Measurements from ENCODE around the gene BEND7. TPM values are rescaled to one million over a fixed set of nuclear protein-coding genes. Genes with fewer than 3 reads are reported as not detected.
A peak's percentile ranks its signal among the peaks of the same experiment; 100 is the strongest.

The BEND7 gene
- total and polyA plus RNA-seq, 2 donors from 2014 or later: 16.7 to 37.9 TPM

GRCh38 chr10:13567030-13567429 lies 38.2 kb upstream of the BEND7 start:
- Histone ChIP-seq H3K9me3 (ENCODE audit: control insufficient read depth in 2 of 3, insufficient read depth in 1 of 3, low read length in 3 of 3) (no peaks in the 10 kb centered on the region), H3K27ac (ENCODE audit: low read depth in 2 of 2, low read length in 2 of 2) (no peak overlapping the region), H3K9ac (ENCODE audit: low read length in 3 of 3) (no peak overlapping the region), H3K36me3 (ENCODE audit: control insufficient read depth in 2 of 3, insufficient read depth in 3 of 3, low read length in 3 of 3) (no peaks in the 10 kb centered on the region), H3K4me3 (ENCODE audit: low read length in 3 of 3) (no peak overlapping the region), H3K27me3 (ENCODE audit: control insufficient read depth, insufficient read depth, low read length) (no peaks in the 10 kb centered on the region), H3K4me1 (ENCODE audit: control insufficient read depth in 2 of 3, insufficient read depth in 2 of 3, low read depth in 1 of 3, low read length in 3 of 3) (peaks cover 0 to 5% (median 0%) of the 10 kb centered on the region in 3 donors)
- TF ChIP-seq, protein P1, sequence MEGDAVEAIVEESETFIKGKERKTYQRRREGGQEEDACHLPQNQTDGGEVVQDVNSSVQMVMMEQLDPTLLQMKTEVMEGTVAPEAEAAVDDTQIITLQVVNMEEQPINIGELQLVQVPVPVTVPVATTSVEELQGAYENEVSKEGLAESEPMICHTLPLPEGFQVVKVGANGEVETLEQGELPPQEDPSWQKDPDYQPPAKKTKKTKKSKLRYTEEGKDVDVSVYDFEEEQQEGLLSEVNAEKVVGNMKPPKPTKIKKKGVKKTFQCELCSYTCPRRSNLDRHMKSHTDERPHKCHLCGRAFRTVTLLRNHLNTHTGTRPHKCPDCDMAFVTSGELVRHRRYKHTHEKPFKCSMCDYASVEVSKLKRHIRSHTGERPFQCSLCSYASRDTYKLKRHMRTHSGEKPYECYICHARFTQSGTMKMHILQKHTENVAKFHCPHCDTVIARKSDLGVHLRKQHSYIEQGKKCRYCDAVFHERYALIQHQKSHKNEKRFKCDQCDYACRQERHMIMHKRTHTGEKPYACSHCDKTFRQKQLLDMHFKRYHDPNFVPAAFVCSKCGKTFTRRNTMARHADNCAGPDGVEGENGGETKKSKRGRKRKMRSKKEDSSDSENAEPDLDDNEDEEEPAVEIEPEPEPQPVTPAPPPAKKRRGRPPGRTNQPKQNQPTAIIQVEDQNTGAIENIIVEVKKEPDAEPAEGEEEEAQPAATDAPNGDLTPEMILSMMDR (IDR thresholded peaks at IDR 0.05; ENCODE audit: borderline replicate concordance, extremely low read depth, insufficient read depth): no peak
- no peak for FAIRE-seq
- intact Hi-C loops (cut with DNase I): no loop called here
- no peak for DNase-seq

GRCh38 chr10:13564576-13564975 lies 35.8 kb upstream of the BEND7 start:
- intact Hi-C loops (cut with DNase I): no loop called here
- Histone ChIP-seq H3K36me3 (ENCODE audit: control insufficient read depth in 2 of 3, insufficient read depth in 3 of 3, low read length in 3 of 3) (no peaks in the 10 kb centered on the region), H3K9ac (ENCODE audit: low read length in 3 of 3) (no peak overlapping the region), H3K9me3 (ENCODE audit: control insufficient read depth in 2 of 3, insufficient read depth in 1 of 3, low read length in 3 of 3) (no peaks in the 10 kb centered on the region), H3K27me3 (ENCODE audit: control insufficient read depth, insufficient read depth, low read length) (no peaks in the 10 kb centered on the region), H3K27ac (ENCODE audit: low read depth in 2 of 2, low read length in 2 of 2) (peak overlapping the region in 1 of 2 donors; percentile 60), H3K4me1 (ENCODE audit: control insufficient read depth in 2 of 3, insufficient read depth in 2 of 3, low read depth in 1 of 3, low read length in 3 of 3) (peaks cover 0 to 5% (median 0%) of the 10 kb centered on the region in 3 donors), H3K4me3 (ENCODE audit: low read length in 3 of 3) (no peak overlapping the region)
- TF ChIP-seq, protein P1 (IDR thresholded peaks at IDR 0.05; ENCODE audit: borderline replicate concordance, extremely low read depth, insufficient read depth): no peak
- FAIRE-seq: no peak
- DNase-seq: no peak

DNA sequence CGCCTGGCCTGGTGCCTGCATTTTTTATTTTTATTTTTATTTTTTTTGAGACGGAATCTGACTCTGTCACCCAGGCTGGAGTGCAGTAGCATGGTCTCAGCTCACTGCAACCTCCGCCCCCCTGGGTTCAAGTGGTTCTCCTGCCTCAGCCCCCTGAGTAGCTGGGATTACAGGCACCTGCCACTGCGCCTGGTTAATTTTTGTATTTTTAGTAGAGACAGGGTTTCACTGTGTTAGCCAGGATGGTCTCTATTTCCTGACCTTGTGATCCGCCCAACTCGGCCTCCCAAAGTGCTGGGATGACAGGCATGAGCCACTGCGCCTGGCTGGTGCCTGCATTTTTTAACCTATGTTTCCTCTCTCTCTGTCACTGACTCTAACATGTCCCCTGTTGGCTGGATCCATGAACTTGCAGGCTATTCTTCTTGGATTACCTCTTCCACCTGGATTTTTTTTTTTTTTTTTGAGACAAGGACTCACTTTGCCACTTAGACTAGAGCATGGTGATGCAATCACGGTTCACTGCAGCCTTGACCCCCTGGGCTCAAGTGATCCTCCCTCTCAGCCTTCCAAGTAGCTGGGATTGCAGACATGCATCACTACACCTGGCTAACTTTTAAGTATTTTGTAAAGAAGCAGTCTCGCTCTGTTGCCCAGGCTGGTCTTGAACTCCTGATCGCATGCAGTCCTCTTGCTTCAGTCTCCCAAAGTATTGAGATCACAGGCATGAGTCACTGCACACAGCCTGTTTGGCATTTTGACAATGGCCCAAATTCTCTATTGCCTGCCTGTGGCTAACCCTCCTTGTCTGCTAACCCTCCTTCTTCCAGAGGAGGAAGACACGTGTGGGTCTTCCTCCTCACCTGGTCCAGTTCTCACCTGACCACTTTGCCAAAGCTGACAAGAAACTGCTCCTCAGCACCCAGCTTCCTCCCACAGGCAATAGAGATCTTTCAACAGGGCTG lies 34.9 kb upstream of the BEND7 start:
- FAIRE-seq: no peak
- no peaks in the 10 kb centered on the region for H3K36me3 ChIP-seq (ENCODE audit: control insufficient read depth in 2 of 3, insufficient read depth in 3 of 3, low read length in 3 of 3)

More for the DNA sequence above, 34.9 kb upstream of the BEND7 start:
- H3K27ac ChIP-seq (ENCODE audit: low read depth in 2 of 2, low read length in 2 of 2): peak overlapping the region in 1 of 2 donors; percentile 60
- H3K27me3 ChIP-seq (ENCODE audit: control insufficient read depth, insufficient read depth, low read length): no peaks in the 10 kb centered on the region
- H3K4me1 ChIP-seq (ENCODE audit: control insufficient read depth in 2 of 3, insufficient read depth in 2 of 3, low read depth in 1 of 3, low read length in 3 of 3): peaks cover 0 to 5% (median 2%) of the 10 kb centered on the region in 3 donors
- no peaks in the 10 kb centered on the region for H3K9me3 ChIP-seq (ENCODE audit: control insufficient read depth in 2 of 3, insufficient read depth in 1 of 3, low read length in 3 of 3)
- TF ChIP-seq, protein P1 (IDR thresholded peaks at IDR 0.05; ENCODE audit: borderline replicate concordance, extremely low read depth, insufficient read depth): no peak
- H3K9ac ChIP-seq (ENCODE audit: low read length in 3 of 3): no peak overlapping the region
- peak in 3 of 5 donors; percentile 22 to 36 (median 24) for DNase-seq
- intact Hi-C loops (cut with DNase I): no loop called here
- H3K4me3 ChIP-seq (ENCODE audit: low read length in 3 of 3): no peak overlapping the region
